Forelimb muscle (tissue), 1 donor: ENCODE measurements around the gene TMEM151A. TPM values are rescaled to one million over a fixed set of nuclear protein-coding genes. Genes with fewer than 3 reads are reported as not detected.
"Not testable (repeated sequence)": the region's sequence is repeated elsewhere in the genome, so short reads cannot be mapped to it uniquely, and the experiment has no call there.

Source experiments
- DNase-seq: peaks from one replicate; pipeline ENCODE4 v3.0.0-alpha.2; 2013; ENCODE audit warnings: low read depth
- polyA plus RNA-seq: library from polyadenylated mRNA; unstranded; fragments of 120-200 nt; gene quantifications from one replicate; pipeline ENCODE4 v1.2.1, GENCODE V29; 2013; ENCODE audit not compliant: insufficient read length

The TMEM151A gene
- polyA plus RNA-seq, 1 donor = not detected

DNA sequence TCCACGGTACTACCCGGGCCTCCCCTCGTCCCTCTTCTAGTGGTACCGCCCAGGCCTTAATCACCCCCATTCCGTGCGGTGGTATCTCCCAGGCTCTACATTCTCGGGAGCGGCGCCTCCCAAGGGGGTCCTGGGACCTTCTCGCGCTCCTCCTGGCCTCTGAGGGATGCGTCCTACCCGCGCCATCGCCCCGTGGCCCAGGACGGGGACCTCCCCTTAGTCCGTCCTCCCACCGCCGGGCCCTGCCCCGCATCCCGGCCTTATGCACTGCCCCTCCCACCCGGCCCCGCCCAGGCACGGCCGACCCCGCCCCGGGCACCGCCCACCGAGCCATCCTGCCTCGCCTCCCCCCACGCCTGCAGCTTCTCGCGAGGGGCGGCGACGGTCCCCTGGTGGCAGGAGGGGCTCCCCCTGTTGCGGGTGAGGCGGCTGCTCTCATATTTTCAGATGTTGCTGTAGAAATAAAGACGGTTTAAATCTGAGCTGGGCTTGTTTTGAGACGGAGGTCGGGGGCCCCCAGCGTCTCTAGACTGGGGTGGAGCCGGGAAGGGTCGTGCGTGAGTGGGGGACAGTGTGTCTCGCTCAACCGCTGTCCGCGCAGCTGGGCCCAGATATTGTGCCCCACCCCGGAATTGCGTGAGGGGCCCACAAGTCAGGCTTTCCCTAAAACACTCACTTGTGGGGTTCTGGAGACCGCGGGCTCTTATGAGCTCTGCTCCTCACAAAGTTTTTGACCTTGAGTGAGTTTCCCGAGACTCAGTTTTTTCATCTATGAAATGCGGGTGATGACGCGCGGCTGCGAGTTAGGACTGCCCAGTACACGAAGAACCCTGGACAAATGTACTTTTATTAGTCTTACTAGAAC is 24.1 kb upstream of the TMEM151A start:
- DNase-seq = peak; percentile 51

DNA sequence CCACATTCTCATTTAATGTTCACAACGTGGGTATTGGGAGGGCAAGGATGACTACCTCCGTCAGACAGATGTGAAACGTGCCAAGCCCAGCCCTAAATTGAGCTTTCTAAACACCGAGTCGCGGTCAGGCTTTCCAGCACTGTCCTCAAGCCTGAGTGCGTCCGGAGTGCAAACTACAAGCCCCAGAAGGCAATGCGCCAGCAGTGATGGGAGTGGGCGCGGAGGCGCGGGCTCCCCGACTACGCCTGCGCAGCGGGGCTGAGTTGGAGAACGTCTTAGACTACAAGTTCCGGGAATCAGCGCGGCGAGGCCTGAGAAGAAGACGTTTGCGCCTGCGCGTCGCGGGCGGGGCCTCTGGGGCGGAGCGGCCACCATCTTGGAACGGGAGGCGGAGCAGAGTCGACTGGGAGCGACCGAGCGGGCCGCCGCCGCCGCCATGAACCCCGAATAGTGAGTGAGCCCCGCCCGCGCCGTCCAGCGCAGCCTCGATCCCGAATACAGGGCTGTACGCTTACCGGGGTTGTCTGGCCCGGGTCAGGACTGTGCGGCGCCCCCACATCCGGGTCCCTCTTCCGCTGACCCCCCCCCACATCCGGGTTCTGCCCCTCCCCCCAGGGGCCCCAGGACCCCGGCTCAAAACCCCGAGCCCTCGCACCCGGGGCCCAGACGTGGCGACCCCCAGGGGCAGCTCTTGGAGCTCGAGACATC is 23.3 kb upstream of the TMEM151A start, which contains the start of gene RAB1B:
Gene RAB1B (plus strand): TSS at position 396 of the 708 bp plus-strand sequence. CDS start 41 bp downstream, at position 437.
- DNase-seq = peak; percentile 99

DNA sequence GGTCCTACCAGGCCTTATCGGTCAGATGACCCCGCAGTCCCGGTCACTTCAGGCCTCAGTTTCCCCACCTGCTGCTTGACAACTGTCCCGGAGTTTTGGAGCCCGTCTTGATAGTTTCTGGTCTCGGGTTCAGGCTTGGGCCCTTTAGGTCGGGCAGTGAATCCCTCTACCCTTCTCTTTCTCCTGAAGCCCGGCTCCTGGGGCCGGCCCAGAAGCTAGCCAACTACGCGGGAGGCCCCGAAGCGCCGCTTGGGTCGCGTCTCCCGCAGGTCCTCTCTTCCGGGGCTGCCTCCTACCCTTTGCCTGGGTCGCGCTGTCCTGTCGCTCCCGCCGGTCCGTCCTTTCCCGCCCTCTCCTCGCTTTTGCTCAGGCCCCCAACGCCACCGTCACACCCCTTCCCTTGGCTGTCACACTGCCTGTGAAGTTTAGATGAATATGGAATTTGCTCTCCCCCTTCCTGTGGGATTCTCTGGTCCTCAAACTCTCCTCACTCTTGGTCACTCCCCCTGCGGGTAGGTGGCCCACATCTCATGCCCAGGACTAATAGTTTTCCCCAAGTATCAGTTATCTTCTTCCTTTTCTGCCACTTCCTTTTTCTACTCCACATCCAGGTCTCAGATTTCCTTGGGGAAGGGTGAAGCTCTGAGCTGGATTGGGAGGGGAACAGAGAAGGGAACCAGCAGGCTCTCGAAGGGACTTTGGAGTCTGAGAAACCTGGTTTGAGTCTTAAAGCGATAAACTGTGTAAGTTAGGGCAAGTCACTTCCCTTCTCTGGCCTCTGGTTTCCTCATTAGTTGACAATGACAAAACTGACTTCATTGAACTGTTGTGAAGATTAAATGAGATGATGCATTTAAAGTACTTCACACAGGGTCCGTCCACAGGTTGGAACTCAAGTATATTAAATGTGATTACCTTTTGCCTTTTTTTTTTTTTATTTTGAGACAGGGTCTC is 22.5 kb upstream of the TMEM151A start:
- DNase-seq = no peak

DNA sequence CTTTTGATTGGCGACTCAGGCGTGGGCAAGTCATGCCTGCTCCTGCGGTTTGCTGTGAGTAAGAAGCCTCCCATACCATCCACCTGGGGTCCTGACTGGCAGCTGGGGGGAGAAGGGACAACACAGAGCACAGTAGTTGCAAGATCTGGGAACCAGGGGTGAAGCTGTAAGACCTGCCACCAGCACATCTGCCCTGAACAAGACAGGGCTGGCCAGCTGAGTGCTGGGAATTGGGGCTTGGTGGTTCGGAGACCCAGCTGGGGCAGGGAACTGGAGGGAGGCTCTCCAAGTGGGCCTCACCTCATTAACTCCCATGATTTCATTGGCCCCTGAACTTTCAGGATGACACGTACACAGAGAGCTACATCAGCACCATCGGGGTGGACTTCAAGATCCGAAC is 19.9 kb upstream of the TMEM151A start:
- no peak for DNase-seq

DNA sequence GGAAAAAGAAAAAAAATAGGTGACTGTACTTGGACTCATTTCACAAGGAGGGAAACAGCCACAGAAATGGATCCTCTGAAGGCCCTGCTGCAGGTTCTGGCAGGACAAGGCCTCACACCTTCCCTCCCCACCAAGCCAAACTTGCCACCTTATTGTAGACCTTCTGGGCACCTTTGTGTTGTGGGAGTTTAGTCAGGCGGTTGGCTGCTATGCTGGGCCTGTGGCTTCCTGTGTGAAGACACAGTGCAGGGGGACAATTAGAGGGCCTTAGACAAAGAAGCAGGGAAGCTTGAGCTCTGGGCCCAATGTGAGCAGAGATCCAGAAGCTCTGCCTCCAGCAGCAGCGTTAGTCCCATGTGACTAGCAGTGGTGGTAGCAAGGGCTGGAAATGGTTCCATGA is 19.1 kb upstream of the TMEM151A start:
- no peak for DNase-seq

DNA sequence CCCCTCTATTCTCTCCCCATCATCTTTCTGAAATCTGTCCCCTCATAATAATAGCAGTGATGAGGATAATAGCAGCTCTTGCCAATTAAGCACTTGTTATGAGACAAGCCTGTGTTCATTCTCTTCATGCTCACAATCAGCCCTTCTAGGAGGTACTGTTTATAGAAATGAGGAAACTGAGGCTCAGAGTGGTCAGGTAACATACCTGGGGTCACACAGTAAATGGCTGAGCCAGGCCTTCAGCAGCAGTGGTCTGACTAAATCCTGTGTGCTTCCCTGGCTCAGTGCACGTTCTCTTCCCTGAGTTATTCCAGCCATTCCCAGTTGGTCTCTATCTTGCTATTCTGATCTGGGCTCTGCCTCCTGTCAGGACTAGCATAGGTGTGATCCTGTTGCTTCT is 17.5 kb upstream of the TMEM151A start:
- no peak for DNase-seq

DNA sequence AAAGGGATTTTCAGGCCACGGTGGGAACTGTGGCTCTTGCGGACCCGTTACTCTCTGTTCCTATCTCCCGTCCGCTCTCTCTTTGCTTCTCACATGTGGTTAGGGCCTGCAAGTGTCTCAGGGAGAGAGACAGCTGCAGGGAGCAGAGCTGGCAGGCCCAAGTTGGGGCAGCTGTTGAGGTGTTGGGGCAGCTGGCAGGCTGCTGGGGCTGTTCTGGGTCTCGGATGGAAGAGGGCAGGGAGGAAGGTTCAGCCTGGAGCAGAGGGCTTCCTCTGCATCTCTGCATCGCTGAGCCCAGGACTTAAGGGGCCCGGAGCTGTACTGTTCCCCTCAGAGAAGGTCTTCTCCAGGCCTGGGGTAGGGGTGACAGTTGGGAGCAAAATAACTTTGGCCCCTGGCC is 16.3 kb upstream of the TMEM151A start:
- DNase-seq = no peak

DNA sequence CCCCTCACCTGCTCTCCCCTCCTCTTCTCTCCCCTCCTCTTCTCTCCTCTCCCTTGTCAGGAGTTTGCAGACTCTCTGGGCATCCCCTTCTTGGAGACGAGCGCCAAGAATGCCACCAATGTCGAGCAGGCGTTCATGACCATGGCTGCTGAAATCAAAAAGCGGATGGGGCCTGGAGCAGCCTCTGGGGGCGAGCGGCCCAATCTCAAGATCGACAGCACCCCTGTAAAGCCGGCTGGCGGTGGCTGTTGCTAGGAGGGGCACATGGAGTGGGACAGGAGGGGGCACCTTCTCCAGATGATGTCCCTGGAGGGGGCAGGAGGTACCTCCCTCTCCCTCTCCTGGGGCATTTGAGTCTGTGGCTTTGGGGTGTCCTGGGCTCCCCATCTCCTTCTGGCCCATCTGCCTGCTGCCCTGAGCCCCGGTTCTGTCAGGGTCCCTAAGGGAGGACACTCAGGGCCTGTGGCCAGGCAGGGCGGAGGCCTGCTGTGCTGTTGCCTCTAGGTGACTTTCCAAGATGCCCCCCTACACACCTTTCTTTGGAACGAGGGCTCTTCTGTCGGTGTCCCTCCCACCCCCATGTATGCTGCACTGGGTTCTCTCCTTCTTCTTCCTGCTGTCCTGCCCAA is 15.6 kb upstream of the TMEM151A start:
- no peak for DNase-seq

DNA sequence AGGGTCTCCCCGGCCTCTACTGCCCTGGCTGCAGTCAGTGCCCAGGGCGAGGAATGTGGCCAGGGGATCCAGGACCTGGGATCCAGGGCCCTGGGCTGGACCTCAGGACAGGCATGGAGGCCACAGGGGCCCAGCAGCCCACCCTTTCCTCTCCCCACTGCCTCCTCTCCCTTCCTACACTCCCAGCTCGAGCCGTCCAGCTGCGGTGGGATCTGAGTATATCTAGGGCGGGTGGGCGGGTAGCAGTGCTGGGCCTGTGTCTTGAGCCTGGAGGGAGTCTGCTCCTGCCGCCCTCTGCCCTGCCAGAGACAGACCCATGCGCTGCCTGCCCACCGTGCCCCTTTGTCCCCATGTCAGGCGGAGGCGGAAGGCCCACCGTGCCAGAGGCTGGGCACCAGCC is 15.1 kb upstream of the TMEM151A start:
- DNase-seq = not testable (repeated sequence)

DNA sequence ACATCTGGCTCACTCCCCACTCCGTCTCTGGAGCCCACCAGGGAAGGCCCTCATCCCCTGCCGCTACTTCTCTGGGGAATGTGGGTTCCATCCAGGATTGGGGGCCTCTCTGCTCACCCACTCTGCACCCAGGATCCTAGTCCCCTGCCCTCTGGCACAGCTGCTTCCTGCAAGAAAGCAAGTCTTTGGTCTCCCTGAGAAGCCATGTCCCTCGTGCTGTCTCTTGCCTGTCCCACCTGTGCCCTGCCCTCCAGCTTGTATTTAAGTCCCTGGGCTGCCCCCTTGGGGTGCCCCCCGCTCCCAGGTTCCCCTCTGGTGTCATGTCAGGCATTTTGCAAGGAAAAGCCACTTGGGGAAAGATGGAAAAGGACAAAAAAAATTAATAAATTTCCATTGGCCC is 14.6 kb upstream of the TMEM151A start:
- DNase-seq = not testable (repeated sequence)

DNA sequence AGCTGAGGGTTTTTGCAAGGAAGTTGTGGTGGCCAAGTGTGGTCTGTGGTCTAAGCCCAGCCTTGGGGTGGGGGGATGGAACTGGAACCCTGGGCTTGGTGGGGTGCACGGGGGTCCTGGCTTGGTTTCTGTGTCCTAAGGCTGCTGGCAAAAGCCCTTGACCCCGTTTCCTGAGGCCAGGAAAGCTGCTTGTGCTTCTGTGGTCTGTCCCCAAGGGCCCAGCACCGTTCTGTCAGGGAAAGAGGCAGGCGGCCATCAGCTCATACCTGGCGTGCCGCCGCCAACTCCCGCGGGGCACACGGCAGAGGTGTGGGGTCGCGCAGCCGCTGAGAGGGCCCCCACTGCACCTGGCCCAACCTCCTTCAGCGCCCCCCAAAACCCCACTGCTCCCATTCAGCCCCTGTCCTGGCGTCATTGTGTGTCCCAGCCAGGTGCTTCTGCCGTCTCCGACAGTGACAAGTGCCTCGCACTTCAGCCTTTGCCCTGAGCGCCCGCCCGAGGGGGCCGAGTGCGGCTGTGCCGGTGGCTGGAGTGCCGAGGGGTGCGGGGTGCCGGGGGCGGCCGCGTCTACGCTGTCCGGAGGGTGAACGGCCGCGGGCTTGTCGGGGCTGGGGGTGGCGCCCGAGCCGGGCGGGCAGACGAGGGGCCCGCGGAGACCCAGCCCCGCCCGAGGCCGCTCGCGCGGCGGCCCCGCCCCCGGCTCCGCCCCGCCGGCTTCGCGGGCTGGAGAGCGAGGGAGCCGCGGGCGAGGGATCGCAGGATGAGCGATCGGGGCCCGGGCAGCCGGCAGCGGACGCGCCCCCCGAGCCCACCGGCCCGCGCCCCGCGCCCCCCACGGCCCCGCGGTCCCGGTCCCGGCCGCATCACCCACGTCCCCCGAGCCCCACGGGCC is 14.0 kb upstream of the TMEM151A start, which contains the start of gene CNIH2:
Gene CNIH2 (plus strand): TSS at position 705 of the 892 bp plus-strand sequence. CDS start 282 bp downstream, outside the sequence.
- DNase-seq = no peak

DNA sequence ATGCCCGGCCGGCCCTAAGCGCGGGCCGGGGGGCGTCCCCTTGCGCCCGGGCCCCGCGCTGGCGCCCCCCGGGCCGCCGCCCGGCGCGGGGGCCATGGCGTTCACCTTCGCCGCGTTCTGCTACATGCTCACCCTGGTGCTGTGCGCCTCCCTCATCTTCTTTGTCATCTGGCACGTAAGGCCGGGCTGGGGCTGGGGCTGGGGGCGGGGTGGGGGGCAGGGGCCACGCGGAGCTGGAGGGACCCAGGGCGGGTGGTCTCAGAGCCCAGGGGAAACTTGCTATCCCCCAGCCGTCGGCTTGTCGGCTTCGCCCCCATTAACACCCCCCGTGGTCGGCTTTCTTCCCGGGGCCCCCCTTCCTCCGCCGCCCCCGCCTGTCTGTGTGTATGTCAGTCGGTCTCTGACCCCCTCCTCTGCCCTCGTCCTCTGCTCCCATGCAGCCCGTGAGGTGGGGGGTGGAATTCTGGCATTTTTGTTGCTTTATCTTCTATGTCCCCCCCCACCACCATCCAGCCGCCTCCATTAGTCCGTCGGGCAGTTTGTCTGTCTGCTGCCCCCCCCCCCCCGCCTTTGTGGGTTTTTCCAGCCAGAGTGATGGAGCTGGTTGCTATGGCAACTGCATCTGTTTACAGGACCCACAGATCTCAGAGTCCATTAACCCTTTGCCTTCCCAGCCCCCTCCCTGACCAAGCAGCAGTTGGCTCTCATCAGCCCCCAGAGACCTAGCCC is 13.2 kb upstream of the TMEM151A start:
- DNase-seq = no peak

DNA sequence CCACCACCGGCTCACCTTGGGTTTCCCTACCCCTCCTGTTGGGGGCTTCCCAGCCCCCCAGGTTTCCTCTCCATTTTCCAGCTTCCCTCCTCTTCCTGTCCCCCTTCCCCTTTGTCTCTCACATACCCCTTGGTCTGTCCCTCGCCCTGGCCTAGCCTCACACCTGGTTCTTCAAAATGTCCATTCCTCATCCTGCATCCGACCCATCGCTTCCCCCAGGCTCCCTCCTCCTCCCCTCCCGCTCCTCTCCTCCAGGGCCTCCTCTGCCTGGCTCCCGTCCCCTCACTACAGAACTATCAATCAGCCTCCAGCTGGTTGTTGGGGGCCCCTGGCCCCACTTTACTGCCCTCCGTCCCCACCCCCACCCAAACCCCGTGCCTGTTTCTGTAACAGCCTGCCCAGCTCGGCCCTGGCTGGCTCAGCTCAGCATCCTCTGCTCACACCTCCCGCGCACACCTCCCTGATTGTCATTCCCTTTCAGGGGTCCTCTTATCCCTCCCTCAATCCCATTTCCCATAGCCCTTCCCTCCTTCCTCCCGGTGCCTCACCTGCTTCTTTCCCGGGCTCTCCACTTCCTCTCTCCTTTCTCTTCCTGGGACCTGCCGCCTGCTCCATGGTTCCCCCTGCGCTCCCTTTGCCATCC is 12.5 kb upstream of the TMEM151A start:
- no peak for DNase-seq

DNA sequence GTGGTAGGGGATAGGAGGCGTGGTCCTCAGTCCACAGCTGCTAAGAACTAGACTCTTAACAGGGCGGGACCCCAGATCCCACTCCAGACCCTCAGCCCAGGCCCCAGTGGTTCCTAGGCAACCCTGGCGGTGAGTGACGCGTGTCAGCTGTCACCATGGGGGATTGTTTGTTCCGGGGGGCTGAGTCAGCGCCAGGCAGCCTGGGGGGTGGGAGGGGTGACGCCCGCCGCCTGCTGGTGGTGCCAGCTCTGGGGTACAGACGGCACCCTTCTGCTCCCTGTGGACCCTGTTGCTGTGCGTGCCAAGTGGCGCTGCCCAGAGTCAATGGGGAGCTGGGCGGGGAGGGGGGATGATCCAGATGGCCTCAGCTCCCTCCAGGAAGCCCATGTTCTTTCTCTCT is 11.3 kb upstream of the TMEM151A start:
- no peak for DNase-seq

DNA sequence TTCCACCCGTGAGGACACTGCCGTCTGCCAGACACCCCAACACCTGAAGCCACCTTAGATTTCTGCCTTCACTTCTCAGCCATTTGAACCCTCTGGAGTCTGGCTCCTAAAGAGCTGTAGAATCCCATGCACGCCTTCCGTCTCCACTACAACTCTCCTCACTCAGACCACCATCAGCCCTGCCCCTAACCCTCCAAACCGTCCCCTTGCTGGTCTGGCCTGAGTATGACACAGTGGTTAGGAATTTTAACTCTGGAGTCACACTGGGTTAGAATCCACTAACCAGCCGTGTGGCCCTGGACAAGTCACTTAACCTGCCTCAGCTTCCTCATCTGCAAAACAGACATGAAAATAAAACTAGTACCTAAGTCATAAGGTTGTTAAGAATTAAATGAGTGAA is 10.7 kb upstream of the TMEM151A start:
- DNase-seq = no peak

DNA sequence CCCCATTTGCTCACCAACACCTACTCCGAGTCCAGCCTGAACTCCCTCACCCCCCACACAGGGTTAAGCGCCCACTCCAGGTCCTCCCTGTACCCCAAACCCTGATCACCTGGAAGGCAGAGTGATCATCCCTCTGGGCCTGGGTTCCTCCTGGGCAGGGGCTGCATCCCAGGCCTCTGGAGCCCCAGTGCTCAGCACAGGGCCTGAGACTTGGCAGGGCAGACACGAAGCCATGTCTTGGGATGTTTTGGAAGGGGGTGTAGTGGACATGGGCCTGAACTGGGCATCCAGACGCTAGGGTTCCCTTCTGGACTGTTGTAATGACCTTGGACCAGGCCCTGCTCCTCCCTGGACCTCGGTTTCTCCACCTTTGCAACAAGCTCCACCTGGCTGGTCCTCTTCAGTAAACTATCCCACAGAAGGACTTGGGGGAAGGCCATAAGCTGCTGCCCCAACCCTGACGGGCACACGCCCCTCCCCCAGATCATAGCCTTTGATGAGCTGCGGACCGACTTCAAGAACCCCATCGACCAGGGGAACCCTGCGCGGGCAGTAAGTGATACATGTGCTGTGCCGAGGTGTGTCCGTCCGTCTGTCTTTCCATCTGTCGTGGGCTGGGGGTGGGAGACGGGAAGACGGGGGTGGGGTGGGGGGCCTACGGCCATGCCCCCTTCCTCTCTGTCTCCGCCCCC is 9.8 kb upstream of the TMEM151A start:
- DNase-seq = no peak

DNA sequence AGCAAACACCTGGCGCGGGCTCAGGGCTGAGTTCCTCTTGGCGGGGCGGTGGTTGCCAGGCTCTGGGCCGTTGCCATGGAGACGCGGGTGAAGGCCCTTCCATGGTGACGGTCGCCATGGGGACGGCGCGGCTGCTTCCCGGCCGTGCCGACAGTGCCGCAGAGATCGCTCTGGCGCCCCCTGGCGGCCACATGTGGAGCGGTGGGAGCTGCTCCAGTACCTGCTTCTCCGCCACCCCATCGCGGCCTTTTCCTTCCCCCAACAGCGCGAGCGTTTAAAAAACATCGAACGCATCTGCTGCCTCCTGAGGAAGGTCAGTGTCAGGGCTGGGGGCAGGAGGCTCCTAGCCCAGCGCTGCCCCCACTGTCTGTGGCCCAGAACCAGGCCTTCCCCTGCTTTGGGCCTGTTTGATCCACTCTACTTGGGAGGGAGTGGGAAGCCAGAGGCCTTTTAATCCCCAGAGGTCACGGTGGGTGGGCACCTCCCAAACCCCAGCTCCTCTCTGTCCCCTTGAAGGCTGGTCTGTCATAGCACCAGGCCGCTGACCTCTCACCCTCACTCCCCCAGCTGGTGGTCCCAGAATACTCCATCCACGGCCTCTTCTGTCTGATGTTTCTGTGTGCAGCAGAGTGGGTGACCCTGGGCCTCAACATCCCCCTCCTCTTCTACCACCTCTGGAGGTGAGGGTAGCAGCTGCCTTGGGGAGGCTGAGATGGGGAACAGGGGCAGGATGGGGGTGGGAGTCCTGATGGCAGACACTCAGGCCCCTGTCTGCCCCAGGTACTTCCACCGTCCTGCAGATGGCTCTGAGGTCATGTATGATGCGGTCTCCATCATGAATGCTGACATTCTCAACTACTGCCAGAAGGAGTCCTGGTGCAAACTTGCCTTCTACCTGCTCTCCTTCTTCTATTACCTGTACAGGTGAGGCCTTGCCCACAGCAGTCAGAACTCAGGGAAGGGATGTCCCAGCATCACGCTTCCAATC is 8.9 kb upstream of the TMEM151A start:
- peak; percentile 76 for DNase-seq
